GM18907 (cell line): ENCODE results near the gene PDLIM5.
"Not testable (repeated sequence)": the region's sequence is repeated elsewhere in the genome, so short reads cannot be mapped to it uniquely, and the experiment has no call there.

Experiments
- ATAC-seq: cut with Tn5 transposase; IDR thresholded peaks from one replicate; pipeline ENCODE4 v1.9.1; 2021; ENCODE audit warnings: mild to moderate bottlenecking, moderate library complexity; ENCODE audit not compliant: unreplicated experiment

The PDLIM5 gene, protein sequence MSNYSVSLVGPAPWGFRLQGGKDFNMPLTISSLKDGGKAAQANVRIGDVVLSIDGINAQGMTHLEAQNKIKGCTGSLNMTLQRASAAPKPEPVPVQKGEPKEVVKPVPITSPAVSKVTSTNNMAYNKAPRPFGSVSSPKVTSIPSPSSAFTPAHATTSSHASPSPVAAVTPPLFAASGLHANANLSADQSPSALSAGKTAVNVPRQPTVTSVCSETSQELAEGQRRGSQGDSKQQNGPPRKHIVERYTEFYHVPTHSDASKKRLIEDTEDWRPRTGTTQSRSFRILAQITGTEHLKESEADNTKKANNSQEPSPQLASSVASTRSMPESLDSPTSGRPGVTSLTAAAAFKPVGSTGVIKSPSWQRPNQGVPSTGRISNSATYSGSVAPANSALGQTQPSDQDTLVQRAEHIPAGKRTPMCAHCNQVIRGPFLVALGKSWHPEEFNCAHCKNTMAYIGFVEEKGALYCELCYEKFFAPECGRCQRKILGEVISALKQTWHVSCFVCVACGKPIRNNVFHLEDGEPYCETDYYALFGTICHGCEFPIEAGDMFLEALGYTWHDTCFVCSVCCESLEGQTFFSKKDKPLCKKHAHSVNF

DNA sequence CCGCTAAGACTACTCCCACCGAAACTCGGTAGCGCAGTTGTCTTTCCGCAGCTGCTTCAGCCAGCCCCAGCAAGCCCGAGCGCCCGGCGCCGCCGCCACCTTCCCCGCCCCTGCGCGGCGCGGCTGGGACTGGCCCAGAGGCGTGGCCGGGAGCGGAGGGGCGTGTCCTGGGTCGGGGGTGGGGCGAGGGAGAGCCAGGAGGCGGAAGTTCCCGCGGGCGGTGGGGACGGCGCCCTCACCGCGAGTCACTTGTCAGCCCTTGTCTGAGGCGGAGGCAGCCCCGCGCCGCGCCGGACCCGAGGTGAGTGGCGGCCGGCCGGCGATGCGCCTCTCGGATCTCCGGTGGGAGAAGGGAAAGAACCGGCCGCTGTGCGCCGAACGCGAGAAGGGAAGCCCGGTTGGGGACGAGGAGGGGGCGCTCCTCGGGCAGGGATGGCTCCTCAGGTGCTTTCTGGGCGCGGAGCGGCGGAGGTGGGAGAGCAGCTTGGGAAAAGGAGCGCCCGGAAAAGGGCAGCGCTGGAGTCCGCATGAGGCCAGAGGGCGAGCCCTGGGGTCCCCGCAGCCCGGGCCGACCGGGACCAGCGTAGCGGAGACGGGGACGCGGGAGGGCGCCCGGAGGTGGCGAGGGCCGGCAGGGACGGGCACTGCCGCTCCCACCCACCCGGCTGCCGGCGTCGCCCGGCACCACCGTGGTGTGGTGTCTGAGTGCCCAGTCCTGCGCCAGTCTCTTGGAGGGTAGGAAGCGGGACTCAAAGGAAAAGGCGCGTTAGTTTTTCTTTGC lies at the start of gene PDLIM5:
TSS of gene PDLIM5 (plus strand) at position 248 of the 781 bp plus-strand sequence. CDS start 3,347 bp downstream, outside the sequence.
- ATAC-seq: peak; percentile 92

DNA sequence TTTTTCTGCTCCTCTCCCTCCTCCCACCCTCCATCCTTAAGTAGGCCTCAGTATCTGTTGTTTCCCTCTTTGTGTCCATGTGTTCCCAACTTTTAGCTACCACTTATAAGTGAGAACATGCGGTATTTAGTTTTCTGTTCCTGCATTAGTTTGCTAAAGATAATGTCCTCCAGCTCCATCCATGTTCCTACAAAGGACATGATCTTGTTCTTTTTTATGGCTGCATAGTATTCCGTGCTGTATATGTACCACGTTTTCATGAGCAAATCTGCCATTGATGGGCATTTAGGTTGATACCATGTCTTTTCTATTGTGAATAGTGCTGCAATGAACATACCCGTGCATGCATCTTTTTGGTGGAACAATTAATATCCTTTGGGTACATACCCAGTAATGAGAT lies 49.3 kb upstream of the PDLIM5 start:
- not testable (repeated sequence) for ATAC-seq

DNA sequence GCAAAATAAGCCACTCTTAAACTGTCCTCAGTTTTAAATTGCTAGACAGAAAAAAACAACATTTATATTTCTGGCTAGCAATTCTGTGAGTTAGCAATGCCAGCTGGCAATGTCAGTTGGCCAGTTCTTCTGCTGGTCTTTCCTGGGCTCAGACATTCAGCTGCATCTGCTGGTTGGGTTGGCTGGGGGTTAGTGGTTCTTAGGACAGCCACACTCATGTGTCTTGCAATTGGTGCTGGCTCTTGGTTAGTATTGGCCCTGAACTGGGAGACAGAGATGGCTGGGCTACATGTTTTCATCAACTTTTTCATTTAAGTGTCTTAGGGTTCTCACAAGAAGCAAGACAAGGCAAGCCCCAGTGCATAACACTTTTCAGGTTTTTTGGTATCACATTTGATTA lies 48.0 kb upstream of the PDLIM5 start:
- ATAC-seq: no peak

DNA sequence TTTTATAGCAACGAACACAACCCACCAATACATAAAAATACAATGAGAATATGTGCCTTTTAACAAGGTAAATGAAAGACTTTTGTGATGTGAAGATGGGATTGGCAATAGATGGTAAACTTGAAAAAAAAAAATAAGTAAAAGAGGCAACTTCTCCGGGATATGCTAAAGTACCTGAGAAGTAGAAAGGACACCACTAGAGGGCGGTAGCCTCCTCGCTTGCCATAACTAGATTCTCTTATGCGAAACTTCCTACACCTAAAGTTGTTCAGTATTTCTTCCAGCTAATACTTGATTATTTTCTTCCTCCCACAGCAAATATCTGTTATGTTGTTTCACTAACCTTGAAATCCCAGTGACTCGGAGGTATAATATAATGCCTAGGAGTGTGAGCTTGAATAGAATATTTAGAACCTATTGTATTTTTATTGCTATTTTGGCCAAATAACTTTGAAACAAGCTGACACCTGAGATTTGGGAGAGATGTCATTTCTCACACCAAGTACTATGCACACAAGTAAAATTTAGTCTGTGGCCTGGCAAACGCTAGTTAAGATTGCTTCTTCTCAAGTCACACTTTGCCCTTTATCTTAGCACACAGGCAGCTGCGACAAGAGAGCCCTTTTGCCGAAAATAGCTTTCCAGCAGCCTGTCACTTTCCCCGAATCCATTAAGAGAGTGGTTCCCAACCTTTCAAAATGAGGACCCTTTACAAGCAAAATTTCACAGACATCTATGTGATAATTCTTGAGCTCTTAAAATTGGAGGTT lies 44.9 kb upstream of the PDLIM5 start:
- peak; percentile 86 for ATAC-seq

DNA sequence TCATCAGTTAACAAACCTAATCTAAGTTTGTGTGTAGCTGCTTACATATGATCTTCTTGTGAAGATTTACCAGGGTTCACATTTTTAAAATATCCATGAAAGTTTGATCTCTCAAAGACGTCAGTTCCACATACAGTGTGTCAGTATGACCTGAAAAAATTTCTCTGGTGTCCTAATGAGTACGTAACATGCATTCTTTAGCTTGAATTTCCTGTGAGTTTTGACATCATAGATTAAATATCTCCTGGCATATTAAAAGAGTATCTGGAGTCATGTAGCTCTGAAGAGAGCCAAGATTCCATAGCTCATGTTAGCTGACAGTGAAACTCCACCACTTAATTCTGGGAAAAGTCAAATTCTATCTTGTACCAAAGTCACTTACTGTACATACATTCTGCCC lies 43.9 kb upstream of the PDLIM5 start:
- no peak for ATAC-seq

DNA sequence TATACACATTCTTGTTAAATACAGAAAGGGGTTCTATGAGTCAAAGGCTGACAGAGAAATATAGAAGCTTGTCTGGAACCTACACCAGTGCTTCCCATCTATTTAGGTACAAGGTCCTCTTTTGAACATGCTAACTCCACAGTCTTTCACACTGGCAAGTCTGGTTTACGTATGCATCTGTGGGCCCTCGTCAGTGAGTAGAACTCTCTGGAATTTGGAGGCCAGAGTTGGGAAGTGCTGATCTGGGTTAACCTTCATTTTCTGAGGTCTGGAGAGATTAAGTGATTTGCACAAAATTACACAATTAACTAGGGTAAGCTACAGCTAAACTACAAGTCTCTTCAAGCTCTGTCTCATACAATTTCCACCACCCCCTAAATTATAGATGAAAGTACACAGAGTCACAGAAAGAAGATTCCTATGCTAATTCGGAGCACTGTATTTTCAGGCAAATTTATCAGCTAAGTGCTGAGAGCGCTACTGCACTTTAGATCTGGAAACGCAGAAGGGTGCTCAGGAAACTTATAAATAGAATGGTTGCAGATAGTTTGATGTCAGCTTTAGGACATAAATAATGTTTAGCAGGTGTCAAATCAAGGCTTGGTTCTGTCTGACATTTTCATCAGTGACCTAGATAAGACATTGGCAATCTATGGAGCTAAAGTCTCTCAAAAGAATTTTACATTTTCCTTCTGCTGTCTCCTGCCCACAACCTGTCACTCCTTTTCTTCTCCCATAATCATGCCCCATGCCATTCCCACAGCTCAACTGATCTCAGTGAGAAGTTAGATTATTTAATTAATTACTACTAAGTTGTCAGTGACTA lies 43.0 kb upstream of the PDLIM5 start:
- ATAC-seq: no peak

DNA sequence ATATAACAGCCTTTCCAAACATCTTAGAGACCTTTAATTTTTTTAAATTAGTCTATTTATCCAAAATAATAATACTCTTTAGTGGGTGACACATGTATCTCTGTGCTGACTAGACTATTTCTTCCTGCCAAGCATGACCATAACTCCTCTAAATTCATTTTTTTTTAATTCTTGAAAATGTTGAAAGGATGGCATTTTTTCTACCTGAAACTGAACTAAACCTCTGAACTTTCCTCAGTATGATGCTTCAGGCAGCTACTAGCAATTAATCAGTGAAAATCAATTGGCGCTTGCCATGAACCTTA lies 42.4 kb upstream of the PDLIM5 start:
- ATAC-seq: no peak

DNA sequence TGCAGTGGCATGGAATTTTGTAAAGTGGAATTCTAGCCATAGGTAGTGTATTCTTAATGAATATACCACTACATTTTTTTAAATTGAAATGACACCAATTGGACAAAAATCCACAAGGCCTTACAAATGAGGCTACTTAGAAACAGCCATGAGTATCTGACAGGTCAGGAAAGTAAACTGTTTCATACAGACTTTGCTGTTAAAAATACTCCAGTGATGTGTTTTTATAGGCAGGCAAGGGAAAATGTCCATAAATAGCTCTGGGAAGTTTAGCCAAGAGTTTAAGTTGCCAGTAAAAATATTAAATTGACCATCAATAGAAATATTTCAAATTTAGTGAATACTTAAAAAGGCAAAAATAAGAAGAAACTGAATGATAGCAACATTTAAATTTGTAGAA lies 41.8 kb upstream of the PDLIM5 start:
- ATAC-seq: no peak

DNA sequence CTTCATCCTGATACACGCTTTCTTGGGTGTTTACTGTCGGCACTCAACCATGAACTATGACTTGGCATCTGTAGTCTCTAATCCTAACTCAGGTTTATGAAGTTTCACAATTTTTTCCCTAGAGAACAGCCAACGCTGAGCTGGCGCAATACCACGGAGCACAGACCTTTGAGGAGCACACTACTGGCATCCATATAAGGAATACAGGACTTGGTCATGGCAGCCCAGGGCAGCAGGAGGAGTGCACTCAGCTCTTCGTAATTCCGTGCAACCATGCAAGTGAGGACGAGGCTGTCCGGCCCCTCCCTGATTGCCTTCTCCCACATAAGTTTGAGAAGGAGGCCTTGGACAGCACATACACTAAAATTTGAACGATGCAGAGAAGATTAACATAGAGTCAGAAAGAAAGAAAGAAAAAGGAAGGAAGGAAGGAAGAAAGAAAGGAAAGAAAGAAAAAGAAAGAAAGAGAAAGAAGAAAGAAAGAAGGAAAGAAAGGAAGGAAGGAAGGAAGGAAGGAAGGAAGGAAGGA lies 41.0 kb upstream of the PDLIM5 start:
- no peak for ATAC-seq

DNA sequence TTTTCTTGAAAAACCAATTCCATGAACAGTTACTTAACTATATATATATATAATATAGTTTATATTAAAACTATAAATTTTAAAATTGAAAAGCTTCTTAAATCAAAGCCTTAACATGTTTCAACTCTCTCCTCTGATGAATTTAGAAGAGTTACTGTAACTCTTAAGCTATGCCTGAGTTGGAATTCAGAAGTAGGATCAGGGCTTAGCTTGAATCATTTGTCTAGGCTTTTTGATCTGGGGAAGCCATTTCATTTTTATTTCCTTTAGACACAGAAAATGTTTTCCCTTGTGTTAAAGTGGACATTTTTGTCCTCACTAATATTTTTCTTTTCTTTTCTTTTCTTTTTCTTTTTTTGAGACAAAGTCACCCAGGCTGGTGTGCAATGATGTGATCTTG lies 40.4 kb upstream of the PDLIM5 start:
- no peak for ATAC-seq

DNA sequence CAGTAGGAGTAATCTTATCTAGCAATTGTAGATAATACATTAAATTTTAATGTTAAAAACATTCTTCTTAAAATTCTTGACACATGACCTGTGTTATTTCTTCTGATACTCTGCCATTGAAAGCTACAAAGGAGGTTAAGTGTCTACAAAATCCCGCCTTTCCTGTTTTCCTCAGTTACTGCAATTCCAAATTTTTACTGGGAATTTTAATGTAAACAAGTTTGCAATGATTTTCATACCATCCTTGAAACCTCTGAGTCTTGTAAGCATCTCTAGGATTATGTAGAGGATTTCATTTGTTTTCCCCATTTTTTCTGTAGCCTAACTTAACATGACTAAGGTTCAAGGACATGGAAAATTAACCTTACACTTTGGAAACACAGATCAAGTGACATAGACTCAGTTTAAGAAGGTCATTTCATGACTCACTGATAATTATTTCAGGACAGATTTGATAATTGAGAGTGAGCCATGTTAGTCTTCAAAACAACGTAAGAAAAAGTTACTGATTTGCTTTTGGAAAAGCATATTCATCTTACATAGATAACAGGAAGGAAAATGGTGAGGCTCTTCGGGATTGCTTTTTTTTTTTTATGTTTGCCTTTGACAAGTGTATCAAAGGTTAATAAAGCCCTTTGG lies 39.6 kb upstream of the PDLIM5 start:
- no peak for ATAC-seq

DNA sequence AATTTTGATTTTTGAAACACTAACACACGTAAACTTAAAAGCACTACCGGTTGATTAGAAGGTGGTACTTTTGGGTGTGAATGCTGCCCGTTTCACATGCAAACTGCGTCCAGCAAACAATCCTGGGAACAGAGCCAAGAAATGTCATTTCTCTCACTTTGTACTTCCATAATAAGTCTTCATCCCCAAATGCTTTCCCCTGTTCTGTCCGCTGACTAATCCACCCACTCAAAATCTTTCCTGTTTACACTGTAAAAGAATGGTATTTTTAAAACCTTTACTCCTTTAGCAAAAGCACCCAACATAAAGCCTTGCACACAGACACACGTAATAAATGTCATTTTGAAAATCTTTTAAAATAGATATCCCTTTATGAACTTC lies 39.1 kb upstream of the PDLIM5 start:
- no peak for ATAC-seq

DNA sequence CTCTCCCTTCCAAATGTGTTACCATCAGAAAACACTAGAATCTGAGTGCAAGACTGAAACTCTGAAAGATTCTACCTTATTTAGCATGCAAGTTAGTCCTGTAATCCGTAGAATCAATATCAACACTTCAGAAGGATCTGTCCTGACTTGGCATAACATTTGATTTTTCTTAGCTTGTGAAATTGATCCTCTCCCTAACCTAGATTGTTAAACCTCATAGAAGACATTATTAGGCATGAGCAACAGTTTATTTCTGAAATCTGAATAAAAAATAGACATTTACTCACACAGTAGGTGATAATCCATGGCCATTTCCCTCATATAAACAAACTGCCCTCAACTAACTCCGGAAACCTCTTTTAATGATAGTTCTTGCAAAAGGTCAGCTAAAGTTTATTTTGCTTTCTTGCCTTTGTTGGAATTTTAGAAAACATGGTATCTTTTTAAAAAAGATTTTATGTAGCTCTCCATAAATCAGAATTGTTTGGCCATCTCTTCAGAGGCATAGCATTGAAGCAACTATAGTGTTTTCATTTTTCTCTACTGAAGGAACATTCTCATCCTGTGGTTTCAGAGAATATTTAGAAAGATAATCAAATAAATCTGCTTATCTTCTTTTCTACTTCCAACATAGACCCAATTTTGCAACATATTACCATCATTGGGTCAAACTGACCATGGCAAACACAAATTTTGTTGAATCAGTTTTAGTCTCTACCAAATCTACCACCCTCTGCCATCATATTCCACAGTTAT lies 38.5 kb upstream of the PDLIM5 start:
- no peak for ATAC-seq

DNA sequence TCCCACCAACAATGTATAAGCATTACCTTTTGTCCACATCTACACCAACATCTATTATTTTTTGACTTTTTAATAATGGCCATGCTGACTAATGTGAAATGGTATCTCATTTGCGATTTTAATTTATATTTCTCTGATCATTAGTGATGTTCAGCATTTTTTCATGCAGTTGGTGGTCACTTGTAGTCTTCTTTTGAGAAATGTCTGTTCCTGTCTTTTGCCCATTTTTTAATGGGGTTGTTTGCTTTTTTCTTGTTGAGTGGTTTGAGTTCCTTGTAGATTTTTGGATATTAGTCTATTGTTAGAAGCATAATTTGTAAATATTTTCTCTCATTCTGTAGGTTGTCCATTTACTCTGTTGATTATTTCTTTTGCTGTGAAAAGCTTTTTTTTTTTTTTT lies 36.8 kb upstream of the PDLIM5 start:
- ATAC-seq: no peak

DNA sequence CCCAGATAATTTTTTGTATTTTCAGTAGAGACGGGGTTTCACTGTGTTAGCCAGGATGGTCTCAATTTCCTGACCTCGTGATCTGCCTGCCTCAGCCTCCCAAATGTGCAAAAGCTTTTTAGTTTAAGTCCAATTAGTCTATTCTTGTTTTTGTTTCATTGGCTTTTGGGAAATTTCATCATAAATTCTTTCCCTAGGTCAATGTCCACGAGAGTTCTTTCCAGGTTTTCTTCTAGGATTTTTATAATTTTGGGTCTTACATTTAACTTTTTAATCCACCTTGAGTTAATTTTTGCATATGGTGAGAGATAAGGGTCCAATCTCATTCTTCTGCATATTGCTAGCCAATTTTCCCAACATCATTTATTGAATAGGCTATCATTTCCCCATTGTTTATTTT lies 36.3 kb upstream of the PDLIM5 start:
- no peak for ATAC-seq

DNA sequence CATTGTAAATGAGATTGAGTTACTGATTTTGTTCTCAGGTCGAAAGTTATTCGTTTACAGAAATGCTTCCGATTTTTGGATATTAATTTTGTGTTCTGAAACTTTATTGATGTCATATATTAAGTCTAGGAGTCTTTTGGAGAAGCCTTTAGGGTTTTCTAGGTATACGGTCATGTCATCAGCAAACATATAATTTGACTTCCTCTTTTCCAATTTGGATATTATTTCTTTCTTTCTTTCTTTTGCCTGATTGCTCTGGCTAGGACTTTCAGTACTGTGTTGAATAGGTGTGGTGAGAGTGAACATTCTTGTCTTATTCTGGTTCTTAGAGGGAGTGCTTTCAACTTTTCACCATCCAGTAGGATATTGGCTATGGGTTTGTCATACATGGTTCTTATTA lies 35.4 kb upstream of the PDLIM5 start:
- ATAC-seq: no peak

DNA sequence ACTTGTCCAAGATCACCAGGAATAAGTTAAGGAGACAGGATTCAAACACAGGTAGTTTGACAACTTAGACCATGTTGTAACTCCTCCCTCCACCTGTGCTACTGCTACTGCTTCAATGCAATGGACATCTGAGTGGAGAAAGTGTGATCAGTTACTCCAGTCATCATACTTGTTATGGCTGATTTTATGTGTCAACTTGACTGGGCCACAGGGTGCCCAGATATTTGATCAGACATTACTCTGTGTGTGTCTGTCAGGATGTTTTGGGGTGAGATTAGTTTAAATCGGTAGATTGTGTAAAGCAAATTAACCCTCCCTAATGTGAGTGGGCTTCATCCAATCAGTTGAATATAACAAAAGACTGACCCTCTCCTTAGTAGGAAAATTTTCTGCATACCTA lies 34.8 kb upstream of the PDLIM5 start:
- ATAC-seq: no peak

DNA sequence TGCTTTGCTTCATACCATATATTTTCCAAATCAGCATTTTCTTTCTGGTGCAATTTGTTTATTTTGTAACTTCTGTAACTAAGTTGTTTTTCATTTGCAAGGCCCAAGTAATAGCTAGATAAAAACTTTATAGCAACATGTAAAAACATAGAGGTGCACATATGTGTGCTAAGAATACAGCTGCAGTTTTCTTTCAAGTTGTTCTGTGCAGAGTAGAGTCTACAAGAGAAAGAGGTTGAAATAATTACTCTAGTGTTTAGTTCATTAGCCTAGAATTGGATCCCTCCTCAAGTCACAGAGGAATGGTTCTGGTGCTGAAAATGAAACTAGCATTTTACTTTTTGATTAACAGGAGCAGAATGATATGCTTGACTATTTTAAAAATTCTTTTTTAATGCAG lies 32.2 kb upstream of the PDLIM5 start:
- ATAC-seq: no peak

DNA sequence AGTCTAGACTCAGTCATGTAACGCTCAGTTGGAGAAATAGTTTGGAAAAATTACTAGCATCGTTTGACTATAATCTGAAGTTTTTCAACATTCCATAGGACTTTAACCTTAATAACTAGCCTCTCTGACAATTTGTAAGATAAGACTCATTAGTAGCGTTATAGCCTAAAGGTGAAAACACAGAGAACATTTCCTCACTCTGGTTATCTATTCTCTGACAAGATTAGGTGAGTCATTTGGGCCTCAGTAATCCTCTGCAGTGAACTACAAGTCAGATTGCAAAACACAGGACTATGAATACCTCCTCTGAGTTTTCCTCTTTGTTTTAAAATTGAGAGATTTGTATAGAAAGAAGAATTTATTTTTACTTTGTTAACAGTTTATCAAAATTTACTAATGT lies 31.8 kb upstream of the PDLIM5 start:
- ATAC-seq: no peak
